Ramos (cell line): ENCODE results near the gene LGI2.

Source experiments
- in situ Hi-C: fragments of 300-500 bp; cut with MboI; formaldehyde crosslinking; loops from one replicate; pipeline ENCODE4 v1.14.3; 2022; ENCODE audit warnings: low sequenced_read_pairs; ENCODE audit not compliant: unreplicated experiment

Gene LGI2

GRCh38 chr4:24970191-24970590 lies 60.6 kb downstream of the LGI2 start:
- in situ Hi-C loops: no loop called here

DNA sequence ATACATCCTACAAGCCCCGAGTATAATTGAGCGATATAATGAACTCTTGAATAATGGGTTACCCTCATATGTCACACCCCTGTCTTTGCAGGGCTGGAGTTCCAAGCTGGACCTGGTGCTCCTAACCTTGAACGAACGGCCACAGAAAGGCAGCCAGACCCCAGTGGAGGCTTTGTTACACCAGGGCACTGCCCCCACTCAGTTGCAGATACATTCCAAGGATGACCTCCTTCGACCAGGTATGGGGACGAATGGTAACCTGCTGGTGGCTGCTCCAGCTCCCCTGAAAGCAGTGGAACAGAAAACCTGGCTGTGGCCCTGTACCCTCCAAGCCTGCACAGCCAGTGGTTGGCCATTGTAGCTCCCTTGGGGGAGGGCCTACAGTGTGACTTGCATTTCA lies 61.3 kb downstream of the LGI2 start:
- in situ Hi-C loops: no loop called here

DNA sequence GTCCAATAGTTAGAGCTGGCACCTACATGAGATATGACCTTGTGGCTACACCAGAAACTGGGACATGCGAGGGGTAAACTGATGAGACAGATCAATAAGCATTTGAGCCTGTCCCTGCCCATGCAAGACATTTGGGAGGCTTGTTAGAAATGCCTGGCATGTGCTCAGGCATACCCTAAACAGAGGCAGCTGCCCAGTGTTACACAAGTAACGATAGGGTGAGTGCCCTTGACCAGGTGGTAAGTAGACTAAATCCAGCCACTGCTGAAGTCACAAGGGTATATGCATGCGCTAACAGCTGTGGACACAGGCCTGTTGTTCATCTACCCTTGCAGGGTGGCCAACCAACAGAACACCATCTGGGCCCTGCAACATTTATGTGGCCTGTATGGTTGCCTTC lies 61.8 kb downstream of the LGI2 start:
- in situ Hi-C loops: no loop called here

GRCh38 chr4:24968278-24968677 lies 62.5 kb downstream of the LGI2 start:
- in situ Hi-C loops: no loop called here

DNA sequence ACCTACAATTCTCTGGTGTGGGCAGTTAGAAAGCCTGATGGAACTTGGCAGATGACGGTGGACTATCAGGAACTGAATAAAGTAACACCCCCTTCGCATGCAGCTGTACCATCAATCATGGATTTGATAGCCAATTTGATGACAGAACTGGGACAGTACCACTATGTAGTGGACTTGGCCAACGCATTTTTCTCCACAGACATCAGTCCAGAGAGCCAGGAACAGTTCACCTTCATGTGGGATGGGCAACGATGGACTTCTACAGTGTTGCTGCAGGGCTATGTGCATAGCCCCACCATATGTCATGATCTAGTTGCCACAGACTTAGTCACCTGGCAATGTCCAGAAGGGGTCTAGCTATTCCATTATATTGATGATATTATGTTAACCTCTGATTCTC lies 63.4 kb downstream of the LGI2 start:
- in situ Hi-C loops: no loop called here

DNA sequence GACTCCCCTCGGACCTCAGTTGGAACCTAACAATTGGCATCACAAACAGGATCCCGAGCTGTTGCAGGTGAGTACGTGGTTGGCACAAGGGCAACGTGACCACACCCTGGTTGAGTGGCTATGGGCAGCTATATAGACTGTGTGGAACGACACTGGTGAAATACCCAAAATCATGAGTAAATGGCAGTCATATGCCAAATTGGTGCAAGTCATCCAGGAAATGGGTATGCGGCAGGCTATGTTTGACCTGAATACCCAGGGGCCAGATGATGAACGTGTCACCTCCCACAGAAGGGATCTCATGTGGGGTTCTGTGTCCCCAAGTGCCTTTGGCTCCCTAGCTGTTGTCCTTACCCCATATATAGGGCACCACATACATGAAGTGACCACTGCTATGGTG lies 64.7 kb downstream of the LGI2 start:
- in situ Hi-C loops: no loop called here

DNA sequence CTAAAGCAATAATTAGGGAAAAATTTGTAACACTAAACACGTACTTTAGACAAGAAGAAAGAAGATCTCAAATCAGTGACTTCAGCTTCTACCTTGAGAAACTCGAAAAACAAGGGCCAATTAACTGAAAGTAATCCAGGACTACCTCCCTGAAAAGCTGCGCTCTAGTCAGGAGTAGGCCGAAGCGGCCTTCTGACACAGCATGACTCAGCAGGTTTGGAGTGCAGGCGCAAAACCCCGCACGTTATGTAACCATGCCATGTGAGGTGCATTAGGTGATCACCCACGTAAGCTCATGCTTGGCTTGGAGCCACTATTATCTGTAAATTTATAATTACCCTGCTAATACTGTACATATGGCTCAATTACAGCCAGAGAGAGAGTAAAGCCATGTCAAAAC lies 65.1 kb downstream of the LGI2 start:
- in situ Hi-C loops: no loop called here

- in situ Hi-C loops: no loop called here
These were observed 67.5 kb downstream of the LGI2 start for GRCh38 chr4:24963277-24963676.

GRCh38 chr4:24957886-24958285 lies 72.9 kb downstream of the LGI2 start:
- in situ Hi-C loops: no loop called here

GRCh38 chr4:24956763-24957162 lies 74.0 kb downstream of the LGI2 start:
- in situ Hi-C loops: no loop called here

DNA sequence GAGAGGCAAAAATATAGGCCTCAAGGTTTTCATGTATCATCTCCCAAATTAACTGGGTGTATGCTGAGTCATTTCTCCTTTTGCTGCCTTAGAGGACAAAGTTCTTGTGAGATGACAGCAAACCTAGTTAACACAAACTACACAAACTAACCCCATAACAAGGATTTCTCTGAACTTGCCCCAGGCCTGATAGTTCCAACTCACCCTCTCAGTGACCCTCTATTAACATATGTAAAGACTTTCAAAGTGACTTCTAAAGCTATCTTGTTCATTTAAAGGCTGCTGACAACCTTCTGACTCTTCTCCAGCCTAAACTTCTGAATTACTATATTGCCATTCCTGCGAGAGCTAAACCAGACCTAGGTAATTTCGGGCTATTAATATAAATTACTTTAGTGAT lies 74.7 kb downstream of the LGI2 start:
- in situ Hi-C loops: no loop called here

DNA sequence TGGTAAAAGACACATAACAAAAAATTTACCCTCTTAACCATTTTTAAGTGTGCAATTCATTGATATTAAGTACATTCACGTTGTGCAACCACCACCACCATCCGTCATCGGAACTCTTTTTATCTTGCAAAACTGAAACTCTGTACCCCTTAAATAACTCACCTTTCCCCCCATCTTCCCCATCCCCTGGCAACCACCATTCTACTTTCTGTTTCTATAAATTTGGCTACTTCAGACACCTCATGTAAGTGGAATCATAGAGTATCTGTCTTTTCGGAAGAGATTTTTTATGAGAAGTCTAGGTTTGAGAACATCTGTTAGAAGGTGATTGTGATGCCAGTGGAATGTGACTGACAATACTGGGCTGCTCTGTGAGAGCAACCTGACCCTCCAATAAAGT lies 78.1 kb downstream of the LGI2 start:
- in situ Hi-C loops: no loop called here

- in situ Hi-C loops: no loop called here
These were observed 80.8 kb downstream of the LGI2 start for GRCh38 chr4:24949970-24950369.
